GM18526 (cell line): ENCODE data around the gene XYLB.

Experiments used
- POLR2A ChIP-seq: IDR thresholded peaks from 3 replicates; pipeline ENCODE4 v1.6.1; 2011; ENCODE audit not compliant: insufficient read length; ENCODE audit errors: extremely low read depth

The XYLB gene

GRCh38 chr3:38346587-38347410 is at the start of gene XYLB:
Gene XYLB (plus strand): TSS chr3:38346785. CDS start chr3:38346869, 84 bp downstream.
- TF ChIP-seq POLR2A, result peak; percentile 33

GRCh38 chr3:38297537-38297936 is 49.0 kb upstream of the XYLB start:
- TF ChIP-seq POLR2A, result no peak

GRCh38 chr3:38297947-38298711 is 48.5 kb upstream of the XYLB start:
- no peak for TF ChIP-seq POLR2A

DNA sequence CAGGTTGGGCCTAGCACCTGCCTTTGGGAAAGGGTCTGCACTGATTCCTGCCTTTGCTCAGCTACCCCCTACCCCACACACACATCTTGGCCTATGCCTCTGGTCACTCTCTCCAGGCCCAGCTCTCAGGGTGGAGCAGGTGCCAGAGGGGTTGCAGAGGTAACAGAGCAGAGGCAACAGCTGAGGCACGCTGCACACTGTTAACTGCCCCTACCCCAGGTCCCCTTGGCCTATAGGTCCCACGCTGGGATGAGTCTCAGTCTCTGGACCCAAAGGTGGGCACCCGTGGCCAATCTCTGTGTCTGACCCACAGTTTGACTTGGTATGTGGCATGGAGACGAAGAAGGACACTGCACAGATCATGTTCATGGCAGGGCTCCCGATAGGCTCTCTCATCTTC is 39.6 kb upstream of the XYLB start:
- TF ChIP-seq POLR2A, result no peak

DNA sequence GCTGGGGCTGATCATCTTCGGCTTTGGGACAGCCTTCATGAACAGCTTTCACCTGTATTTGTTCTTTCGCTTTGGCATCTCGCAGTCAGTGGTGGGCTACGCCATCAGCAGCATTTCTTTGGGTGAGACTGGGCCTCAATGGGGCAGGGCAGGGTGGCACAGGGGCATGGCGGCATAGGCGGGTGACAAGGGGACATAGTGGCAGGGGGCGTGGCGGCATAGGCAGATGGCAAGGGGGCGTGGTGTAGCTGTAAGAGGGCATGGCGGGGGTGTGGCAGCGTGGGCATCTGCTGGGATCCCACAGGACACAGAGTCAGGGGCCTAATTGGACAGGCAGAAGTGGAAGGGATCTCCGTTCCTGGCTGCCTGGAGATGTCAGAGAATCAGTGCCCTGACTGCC is 39.0 kb upstream of the XYLB start:
- no peak for TF ChIP-seq POLR2A

DNA sequence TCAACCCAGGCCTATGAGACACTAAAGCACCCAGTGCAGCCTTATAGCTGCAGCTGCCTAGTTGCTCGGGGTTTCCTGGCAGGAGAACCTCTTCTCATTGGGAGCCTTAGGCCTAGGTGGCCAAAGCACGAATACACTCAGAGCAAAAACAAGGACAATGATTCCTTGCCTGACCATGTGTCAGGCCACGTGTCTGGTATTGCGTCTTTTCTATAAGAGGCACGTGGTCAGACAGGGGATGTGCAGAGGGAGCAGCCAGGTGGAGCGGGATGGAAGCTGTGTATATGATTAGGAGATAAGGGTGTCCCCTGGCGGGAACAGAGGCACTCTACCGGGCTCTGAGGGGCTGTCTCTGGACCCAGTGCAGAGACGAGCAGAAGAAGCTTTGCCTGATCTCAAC is 38.1 kb upstream of the XYLB start:
- TF ChIP-seq POLR2A, result no peak

GRCh38 chr3:38311476-38311875 is 35.1 kb upstream of the XYLB start:
- no peak for TF ChIP-seq POLR2A

DNA sequence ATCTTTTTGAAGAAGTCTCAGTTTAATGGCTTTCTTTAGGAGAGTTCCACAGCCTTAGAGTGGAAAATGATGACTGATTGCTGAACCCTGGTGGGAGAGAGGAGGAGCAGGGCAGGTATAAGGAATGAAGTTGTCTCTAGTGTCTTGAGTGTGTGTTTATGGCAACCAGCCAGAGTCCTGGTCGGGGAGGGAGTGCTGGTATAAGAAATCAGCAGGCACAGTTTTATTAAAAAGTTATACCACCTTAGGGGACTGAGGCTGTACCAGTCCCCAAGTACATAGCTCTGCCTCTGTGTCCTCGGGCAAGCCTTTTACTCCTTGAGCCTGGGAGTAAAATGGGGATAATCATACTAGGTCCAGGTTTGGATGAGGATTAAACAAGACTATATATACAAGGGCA is 34.6 kb upstream of the XYLB start:
- no peak for TF ChIP-seq POLR2A

- no peak for TF ChIP-seq POLR2A
Measured at GRCh38 chr3:38312356-38312755, 34.2 kb upstream of the XYLB start.

DNA sequence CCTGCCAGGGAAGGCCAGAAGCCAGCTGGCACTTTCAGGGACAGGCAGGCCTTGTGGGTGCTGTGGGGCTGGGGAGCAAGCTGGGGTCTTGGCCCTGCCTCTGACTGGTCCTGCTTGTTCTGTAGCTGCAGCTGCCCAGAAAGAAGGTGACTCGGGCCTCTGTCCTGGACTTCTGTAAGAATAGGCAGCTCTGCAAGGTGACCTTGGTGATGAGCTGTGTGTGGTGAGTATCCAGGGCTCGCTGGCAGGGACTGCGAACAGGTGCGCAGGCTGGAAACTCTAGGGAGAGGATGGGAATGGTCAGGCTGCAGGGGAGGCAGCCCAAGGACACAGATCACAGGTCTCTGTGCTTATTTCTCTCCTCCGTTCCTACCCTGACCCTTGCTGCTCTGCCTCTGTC is 33.3 kb upstream of the XYLB start:
- no peak for TF ChIP-seq POLR2A

DNA sequence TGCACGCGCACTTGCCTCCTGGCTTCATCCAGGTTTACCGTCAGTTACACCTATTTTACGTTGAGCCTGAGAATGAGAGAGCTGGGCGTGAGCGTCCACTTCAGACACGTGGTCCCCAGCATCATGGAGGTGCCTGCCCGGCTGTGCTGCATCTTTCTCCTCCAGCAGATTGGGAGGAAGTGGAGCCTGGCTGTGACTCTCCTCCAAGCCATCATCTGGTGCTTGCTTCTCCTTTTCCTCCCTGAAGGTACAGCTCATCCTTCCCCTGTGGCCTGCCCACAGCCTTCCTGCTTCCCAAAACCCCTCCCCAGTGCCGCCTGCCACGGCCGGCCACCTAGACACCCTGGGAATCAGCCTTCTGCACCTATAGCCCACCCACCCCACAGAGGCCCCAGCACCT is 32.9 kb upstream of the XYLB start:
- TF ChIP-seq POLR2A, result no peak

- TF ChIP-seq POLR2A, result no peak
Measured at GRCh38 chr3:38314112-38314763, 32.3 kb upstream of the XYLB start.

DNA sequence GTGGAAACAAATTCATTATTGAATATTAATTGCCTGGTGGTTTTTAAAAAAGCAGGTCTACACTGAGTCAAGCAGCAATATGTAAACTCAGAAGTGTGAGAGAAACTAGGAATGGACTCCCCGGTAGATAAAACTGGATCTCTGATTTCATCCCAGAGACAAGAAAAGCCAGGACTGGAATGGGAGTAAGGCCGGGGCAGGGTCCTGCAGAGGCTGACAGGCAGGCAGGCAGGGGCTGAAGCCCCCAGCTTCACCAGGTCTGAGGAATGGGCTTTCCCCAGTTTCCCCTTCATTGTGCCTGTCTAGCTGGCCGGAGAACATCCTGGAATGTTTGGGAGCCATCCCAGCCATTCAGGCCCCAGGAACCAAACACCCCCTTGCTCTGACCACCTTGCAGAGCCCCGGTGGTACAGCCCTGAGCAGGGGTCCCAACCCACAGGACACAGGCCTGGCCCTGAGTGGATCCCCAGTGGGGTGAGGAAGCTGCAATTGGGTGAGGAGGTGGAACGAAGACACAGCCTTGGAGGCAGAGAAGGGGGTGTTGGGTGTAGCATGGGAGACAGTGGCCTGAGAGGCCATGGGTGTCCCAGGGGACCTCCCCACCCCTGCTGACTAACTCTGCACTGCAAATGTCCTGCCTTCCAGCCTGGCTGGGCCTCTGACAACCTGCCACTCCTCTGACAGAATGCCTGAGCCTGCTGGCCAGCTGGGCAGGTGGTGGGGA is 31.7 kb upstream of the XYLB start:
- TF ChIP-seq POLR2A, result no peak

DNA sequence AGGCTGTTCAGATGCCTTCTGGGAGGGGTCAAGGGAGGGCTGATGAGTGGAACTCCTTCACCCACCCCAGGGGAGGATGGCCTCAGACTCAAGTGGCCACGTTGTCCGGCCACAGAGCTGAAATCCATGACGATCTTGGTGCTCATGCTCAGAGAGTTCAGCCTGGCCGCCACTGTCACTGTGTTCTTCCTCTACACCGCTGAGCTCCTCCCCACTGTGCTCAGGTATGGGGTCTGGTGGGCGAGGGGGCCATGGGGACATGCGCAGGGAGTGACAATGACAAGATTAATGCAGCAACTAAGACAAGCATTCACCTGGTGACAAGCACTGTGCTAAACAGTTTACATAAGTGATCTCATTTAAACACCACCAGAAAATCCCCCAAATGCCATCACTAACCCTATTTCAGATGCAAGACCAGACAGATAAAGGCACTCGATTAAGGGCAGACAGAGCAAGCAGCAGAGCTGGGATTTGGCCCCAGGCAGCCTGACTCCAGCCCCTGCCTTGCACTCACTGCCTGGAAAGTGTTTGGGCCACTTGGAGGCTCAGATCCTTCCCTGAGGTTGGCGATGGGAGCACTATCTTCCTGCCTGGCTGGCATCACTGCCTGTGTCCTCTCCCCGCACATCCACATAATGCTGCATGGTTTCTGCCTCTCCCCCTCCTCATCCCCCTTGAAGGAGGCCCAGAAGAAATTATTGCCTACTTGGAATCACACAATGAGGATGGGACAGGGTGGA is 30.9 kb upstream of the XYLB start:
- TF ChIP-seq POLR2A, result no peak
